Fibroblast of lung (primary cell): ENCODE results near the gene C1QTNF4. TPM values are rescaled to one million over a fixed set of nuclear protein-coding genes. Genes with fewer than 3 reads are reported as not detected.

Experiments used
- DNase-seq, 2 donors: peaks; one replicate each; pipeline versions ENCODE4 v3.0.0 to v3.0.0-alpha.2; 2010; ENCODE audit warnings: low read depth in 2 of 2
- H2AFZ ChIP-seq: 2 replicates; pipeline ENCODE4 v1.5.1; 2012; ENCODE audit warnings: low read length, control low read depth, inconsistent platforms
- H3K27ac ChIP-seq: 2 replicates; pipeline ENCODE4 v1.5.1; 2011; ENCODE audit warnings: low read length, control low read depth; ENCODE audit not compliant: insufficient read depth
- H3K27me3 ChIP-seq: 2 replicates; pipeline ENCODE4 v1.5.1; 2011; ENCODE audit warnings: mild to moderate bottlenecking, low read length; ENCODE audit not compliant: control insufficient read depth, insufficient read depth
- H3K36me3 ChIP-seq: 2 replicates; pipeline ENCODE4 v1.5.1; 2011; ENCODE audit warnings: low read length; ENCODE audit not compliant: control insufficient read depth, insufficient read depth
- H3K4me1 ChIP-seq: 2 replicates; pipeline ENCODE4 v1.5.1; 2011; ENCODE audit warnings: low read length; ENCODE audit not compliant: control insufficient read depth, insufficient read depth; ENCODE audit errors: extremely low read depth
- H3K4me2 ChIP-seq: 2 replicates; pipeline ENCODE4 v1.5.1; 2011; ENCODE audit warnings: low read length, control low read depth; ENCODE audit not compliant: insufficient read depth; ENCODE audit errors: extremely low read depth
- H3K4me3 ChIP-seq, 4 experiments: fragments of 200-600 bp in 1 of 4; sonication (generic) in 1 of 4; replicated peaks in 1 of 4; 2 replicates each; pipeline ENCODE4 v1.5.1; 2011 to 2016; ENCODE audit warnings: low read length in 4 of 4, low read depth in 3 of 4, mild to moderate bottlenecking in 3 of 4, control low read depth in 2 of 4, inconsistent platforms in 1 of 4, mixed read lengths in 1 of 4; ENCODE audit not compliant: insufficient read depth in 1 of 4; ENCODE audit errors: control extremely low read depth in 1 of 4
- H3K79me2 ChIP-seq: 2 replicates; pipeline ENCODE4 v1.5.1; 2012; ENCODE audit warnings: mild to moderate bottlenecking, low read length, inconsistent platforms; ENCODE audit not compliant: control insufficient read depth, insufficient read depth
- H3K9ac ChIP-seq: 2 replicates; pipeline ENCODE4 v1.5.1; 2011; ENCODE audit warnings: mild to moderate bottlenecking, low read length, control low read depth; ENCODE audit not compliant: insufficient read depth
- H3K9me3 ChIP-seq: 2 replicates; pipeline ENCODE4 v1.5.1; 2012; ENCODE audit warnings: low read depth, low read length; ENCODE audit not compliant: control insufficient read depth, insufficient read depth
- H4K20me1 ChIP-seq: 2 replicates; pipeline ENCODE4 v1.5.1; 2011; ENCODE audit warnings: low read length; ENCODE audit not compliant: control insufficient read depth, insufficient read depth; ENCODE audit errors: extremely low read depth
- EZH2 ChIP-seq: IDR thresholded peaks from 2 replicates; pipeline ENCODE4 v1.5.1; 2012; ENCODE audit warnings: low read length, control low read depth, mild to moderate bottlenecking; ENCODE audit errors: missing control alignments
- polyA plus RNA-seq, 2 donors: library from polyadenylated mRNA; depleted of rRNA in 1 of 2; stranded (reverse) in 1 of 2; unstranded in 1 of 2; fragments of >200 nt; gene quantifications; 2 replicates each; pipeline ENCODE4 v1.2.1, GENCODE V29; 2011 to 2012; ENCODE audit warnings: missing spikeins in 1 of 2
- total RNA-seq: library from RNA; depleted of rRNA; stranded (reverse); fragments of >200 nt; gene quantifications from 2 replicates; pipeline ENCODE4 v1.2.1, GENCODE V29; 2014
- TF ChIP-seq, protein P1 (sequence below), 2 donors: IDR thresholded peaks in 1 of 2; conservative IDR thresholded peaks in 1 of 2; 1 replicate in 1 of 2; 2 replicates in 1 of 2; pipeline ENCODE4 v1.5.1; 2011 to 2012; ENCODE audit warnings: low read length in 2 of 2, control low read depth in 1 of 2, inconsistent platforms in 1 of 2, low read depth in 1 of 2, mild to moderate bottlenecking in 1 of 2

The C1QTNF4 gene
- total and polyA plus RNA-seq, 2 donors (not counting 1 experiment from before 2014, with no cell fraction given), result under 0.01 TPM; not detected in 1

DNA sequence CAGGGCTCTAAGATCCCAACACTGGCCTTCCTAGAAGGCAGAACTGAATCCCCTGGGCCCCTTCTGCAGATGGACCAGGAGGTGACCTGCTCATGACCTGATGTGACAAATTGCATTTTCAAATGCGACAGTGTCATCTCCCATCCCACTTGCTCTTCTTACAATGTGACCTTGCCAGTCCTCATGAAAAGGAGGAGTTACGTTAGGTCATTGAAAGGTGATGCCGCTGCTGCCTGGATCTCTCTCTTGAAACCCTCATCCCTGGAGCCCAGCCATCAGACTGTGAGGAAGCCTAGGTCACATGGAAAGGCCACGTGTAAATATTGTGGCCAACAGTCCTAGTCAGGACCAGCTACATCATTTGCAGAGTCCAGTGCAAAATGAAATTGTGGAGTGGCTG lies 5.7 kb upstream of the C1QTNF4 start:
- no peak for DNase-seq
- no peaks in the 10 kb centered on the region for H3K79me2 ChIP-seq
- no peak overlapping the region for H3K9ac ChIP-seq
- H3K4me2 ChIP-seq, result no peak overlapping the region
- peaks cover 4% of the 10 kb centered on the region for H3K27me3 ChIP-seq
- H3K4me3 ChIP-seq, result no peak overlapping the region
- TF ChIP-seq, protein P1, sequence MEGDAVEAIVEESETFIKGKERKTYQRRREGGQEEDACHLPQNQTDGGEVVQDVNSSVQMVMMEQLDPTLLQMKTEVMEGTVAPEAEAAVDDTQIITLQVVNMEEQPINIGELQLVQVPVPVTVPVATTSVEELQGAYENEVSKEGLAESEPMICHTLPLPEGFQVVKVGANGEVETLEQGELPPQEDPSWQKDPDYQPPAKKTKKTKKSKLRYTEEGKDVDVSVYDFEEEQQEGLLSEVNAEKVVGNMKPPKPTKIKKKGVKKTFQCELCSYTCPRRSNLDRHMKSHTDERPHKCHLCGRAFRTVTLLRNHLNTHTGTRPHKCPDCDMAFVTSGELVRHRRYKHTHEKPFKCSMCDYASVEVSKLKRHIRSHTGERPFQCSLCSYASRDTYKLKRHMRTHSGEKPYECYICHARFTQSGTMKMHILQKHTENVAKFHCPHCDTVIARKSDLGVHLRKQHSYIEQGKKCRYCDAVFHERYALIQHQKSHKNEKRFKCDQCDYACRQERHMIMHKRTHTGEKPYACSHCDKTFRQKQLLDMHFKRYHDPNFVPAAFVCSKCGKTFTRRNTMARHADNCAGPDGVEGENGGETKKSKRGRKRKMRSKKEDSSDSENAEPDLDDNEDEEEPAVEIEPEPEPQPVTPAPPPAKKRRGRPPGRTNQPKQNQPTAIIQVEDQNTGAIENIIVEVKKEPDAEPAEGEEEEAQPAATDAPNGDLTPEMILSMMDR (conservative IDR thresholded peaks at IDR 0.05 in 1 of 2, IDR thresholded peaks at IDR 0.05 in 1 of 2; ENCODE audit: low read depth in 1 of 2, low read length in 2 of 2), result no peak
- no peak for TF ChIP-seq EZH2
- H3K36me3 ChIP-seq, result no peaks in the 10 kb centered on the region
- no peak overlapping the region for H3K27ac ChIP-seq
- no peaks in the 10 kb centered on the region for H4K20me1 ChIP-seq
- H3K9me3 ChIP-seq, result no peaks in the 10 kb centered on the region
- H2AFZ ChIP-seq, result no peak overlapping the region
- H3K4me1 ChIP-seq, result no peaks in the 10 kb centered on the region

DNA sequence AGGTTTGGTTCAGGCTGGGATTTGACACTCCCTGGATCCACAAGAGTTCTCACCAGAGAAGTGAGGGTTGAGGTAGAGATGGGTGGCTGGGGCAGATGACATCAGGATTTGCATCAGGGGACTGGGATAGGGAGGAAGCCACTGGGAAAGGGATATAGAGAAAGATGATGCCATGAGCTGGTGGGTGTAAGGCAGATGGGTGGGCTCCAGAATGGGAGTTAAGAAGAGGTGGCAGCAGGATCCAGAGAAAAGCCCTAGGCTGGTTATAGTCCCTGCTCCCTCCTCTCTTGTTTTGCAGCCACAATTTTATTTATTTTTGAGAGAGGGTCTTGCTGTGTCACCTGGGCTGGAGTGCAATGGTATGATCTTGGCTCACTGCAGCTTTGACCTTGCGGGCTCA lies 1.8 kb upstream of the C1QTNF4 start:
- Histone ChIP-seq H3K9me3 (no peaks in the 10 kb centered on the region), H3K27ac (no peak overlapping the region), H2AFZ (no peak overlapping the region), H3K27me3 (peaks cover 35% of the 10 kb centered on the region), H3K4me3 (no peak overlapping the region), H3K9ac (no peak overlapping the region), H3K4me2 (no peak overlapping the region), H4K20me1 (no peaks in the 10 kb centered on the region), H3K79me2 (no peaks in the 10 kb centered on the region), H3K4me1 (no peaks in the 10 kb centered on the region), H3K36me3 (no peaks in the 10 kb centered on the region)
- no peak for DNase-seq
- TF ChIP-seq, protein P1 (conservative IDR thresholded peaks at IDR 0.05 in 1 of 2, IDR thresholded peaks at IDR 0.05 in 1 of 2; ENCODE audit: low read depth in 1 of 2, low read length in 2 of 2), result no peak
- no peak for TF ChIP-seq EZH2

DNA sequence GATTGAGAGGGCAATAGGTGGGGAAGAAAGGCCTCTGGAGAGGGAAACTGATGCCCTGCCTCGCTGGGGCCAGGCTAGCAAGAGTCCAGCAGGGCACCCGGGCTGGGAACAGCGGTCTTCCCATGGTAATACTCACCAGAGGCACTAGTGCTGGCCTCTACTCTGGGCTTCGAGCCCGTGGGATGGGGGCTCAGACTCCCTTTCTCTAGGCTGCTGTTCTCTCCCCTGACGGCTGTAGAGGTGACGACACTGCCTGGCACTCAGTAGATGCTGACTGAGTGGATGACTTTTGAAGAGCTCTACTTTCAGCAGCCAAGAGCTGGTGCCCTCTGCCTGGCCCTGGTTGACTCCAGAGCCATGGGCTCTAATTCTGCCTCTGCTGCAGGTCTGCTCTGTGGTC lies 818 bp upstream of the C1QTNF4 start:
- no peak overlapping the region for H3K4me3 ChIP-seq
- H3K36me3 ChIP-seq, result no peaks in the 10 kb centered on the region
- TF ChIP-seq EZH2, result no peak
- TF ChIP-seq, protein P1 (conservative IDR thresholded peaks at IDR 0.05 in 1 of 2, IDR thresholded peaks at IDR 0.05 in 1 of 2; ENCODE audit: low read depth in 1 of 2, low read length in 2 of 2), result no peak
- H4K20me1 ChIP-seq, result no peaks in the 10 kb centered on the region
- H3K27ac ChIP-seq, result no peak overlapping the region
- H3K4me1 ChIP-seq, result no peaks in the 10 kb centered on the region
- no peak overlapping the region for H3K9ac ChIP-seq
- H2AFZ ChIP-seq, result no peak overlapping the region
- no peak overlapping the region for H3K4me2 ChIP-seq
- no peaks in the 10 kb centered on the region for H3K9me3 ChIP-seq
- H3K79me2 ChIP-seq, result no peaks in the 10 kb centered on the region
- no peak for DNase-seq
- H3K27me3 ChIP-seq, result peaks cover 38% of the 10 kb centered on the region
